GM10847 (cell line): ENCODE results near the gene FOSL1.

Source experiments
- POLR2A ChIP-seq: IDR thresholded peaks from 2 replicates; pipeline ENCODE4 v1.6.1; 2011; ENCODE audit not compliant: insufficient read length; ENCODE audit errors: extremely low read depth

Gene FOSL1

DNA sequence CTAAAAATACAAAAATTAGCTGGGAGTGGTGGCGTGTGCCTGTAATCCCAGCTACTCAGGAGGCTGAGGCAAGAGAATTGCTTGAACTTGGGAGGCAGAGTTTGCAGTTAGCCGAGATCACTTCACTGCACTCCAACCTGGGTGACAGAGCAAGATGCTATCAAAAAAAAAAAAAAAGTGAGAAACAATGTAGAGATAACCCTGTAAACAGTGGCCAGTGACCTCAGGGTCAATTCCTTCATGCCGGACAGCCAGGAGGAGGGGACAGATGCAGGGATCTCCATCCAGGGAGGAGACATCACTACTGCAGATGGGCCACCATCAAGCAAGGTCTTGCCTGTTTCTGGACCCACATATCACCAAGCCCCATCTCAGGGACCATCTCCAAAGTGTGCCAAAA lies 52.4 kb downstream of the FOSL1 start:
- TF ChIP-seq POLR2A: no peak

DNA sequence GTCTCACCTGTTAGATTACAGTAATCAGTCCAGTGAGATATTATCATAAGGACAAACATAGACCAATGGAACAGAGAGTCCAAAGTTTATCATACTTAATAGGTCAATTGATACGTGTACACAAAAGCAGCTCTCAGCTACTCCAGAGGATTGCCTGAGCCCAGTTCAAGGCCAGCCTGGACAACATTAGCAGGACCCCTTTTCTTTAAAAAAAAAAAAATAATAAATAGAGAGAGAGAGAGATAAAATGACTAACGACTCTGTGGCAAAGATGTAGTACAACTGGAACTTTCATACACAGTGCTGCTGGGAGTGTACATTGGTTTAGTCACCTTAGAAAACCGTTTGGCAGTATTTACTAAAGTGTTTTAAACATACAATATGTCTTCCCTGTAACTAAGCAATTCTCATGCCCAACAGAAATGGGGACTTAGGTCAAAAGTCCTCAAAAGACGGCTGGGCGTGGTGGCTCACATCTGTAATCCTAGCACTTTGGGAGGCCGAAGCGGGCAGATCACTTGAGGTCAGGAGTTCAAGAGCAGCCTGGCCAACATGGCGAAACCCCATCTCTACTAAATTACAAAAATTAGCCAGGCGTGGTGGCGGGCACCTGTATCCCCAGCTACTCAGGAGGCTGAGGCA lies 55.8 kb downstream of the FOSL1 start:
- TF ChIP-seq POLR2A: no peak

DNA sequence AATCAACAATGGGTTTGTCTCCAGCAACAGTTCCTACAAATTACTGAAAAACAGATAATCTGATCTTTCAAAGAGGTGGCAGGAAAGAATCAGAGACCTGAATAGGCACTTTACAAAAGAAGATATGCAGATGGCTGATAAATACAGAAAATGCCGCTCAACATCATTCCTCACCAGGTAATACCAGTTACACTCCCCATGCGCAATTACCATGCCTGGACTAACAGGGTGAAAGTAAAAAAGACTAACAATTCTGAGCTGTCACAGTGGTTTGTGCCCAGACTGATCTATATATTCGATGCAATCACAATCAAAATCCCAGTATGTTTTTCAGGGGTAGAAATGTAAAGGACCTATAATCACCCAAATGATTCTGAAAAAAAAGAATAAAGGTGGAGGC lies 56.4 kb downstream of the FOSL1 start:
- no peak for TF ChIP-seq POLR2A

DNA sequence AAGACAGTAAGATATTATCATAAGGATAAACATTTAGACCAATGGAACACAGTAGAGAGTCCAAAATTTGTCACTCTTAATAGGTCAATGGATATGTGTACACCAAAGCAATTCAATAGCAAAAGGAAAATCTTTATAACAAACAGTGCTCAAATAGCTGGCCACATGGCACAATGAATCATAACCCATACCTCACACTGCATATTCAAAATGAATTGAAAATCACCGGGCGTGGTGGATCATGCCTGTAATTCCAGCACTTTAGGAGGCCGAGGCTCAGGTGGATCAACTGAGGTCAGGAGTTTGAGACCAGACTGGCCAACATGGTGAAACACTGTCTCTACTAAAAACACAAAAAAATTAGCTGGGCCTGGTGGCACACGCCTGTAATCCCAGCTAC lies 58.0 kb downstream of the FOSL1 start:
- TF ChIP-seq POLR2A: no peak
